ENCODE data around the gene SNX15.
A peak's percentile ranks its signal among the peaks of the same experiment; 100 is the strongest.

SNX15 gene

GRCh38 chr11:65056999-65057398 lies 29.8 kb downstream of the SNX15 start:
- no peak for DNase-seq (ENCODE audit: low read depth)

GRCh38 chr11:65057526-65057925 lies 30.3 kb downstream of the SNX15 start:
- DNase-seq (ENCODE audit: low read depth), result no peak

GRCh38 chr11:65058012-65058411 lies 30.8 kb downstream of the SNX15 start:
- DNase-seq (ENCODE audit: low read depth), result no peak

GRCh38 chr11:65058419-65059054 lies 31.3 kb downstream of the SNX15 start, which contains the start of gene NAALADL1:
Gene NAALADL1 (minus strand): TSS chr11:65058553. CDS start chr11:65058521, 32 bp downstream.
- no peak for DNase-seq (ENCODE audit: low read depth)

GRCh38 chr11:65059523-65059922 lies 32.3 kb downstream of the SNX15 start:
- DNase-seq (ENCODE audit: low read depth), result no peak

GRCh38 chr11:65059959-65060824 lies 33.0 kb downstream of the SNX15 start:
- no peak for DNase-seq (ENCODE audit: low read depth)

GRCh38 chr11:65060913-65061408 lies 33.7 kb downstream of the SNX15 start:
- DNase-seq (ENCODE audit: low read depth), result peak; percentile 43

- no peak for DNase-seq (ENCODE audit: low read depth)
These were observed 36.3 kb downstream of the SNX15 start for GRCh38 chr11:65063532-65063931.

- DNase-seq (ENCODE audit: low read depth), result no peak
These were observed 37.6 kb downstream of the SNX15 start for GRCh38 chr11:65064847-65065240.

GRCh38 chr11:65065851-65066250 lies 38.6 kb downstream of the SNX15 start:
- DNase-seq (ENCODE audit: low read depth), result no peak

GRCh38 chr11:65066315-65066714 lies 39.1 kb downstream of the SNX15 start:
- DNase-seq (ENCODE audit: low read depth), result no peak

GRCh38 chr11:65066805-65067291 lies 39.6 kb downstream of the SNX15 start:
- DNase-seq (ENCODE audit: low read depth), result no peak

- no peak for DNase-seq (ENCODE audit: low read depth)
These were observed 40.2 kb downstream of the SNX15 start for GRCh38 chr11:65067446-65067845.

GRCh38 chr11:65069217-65069616 lies 42.0 kb downstream of the SNX15 start:
- DNase-seq (ENCODE audit: low read depth), result no peak

- no peak for DNase-seq (ENCODE audit: low read depth)
These were observed 44.8 kb downstream of the SNX15 start for GRCh38 chr11:65071907-65072630.

GRCh38 chr11:65072631-65072966 lies 45.4 kb downstream of the SNX15 start:
- DNase-seq (ENCODE audit: low read depth), result no peak

GRCh38 chr11:65077451-65077850 lies 50.2 kb downstream of the SNX15 start:
- no peak for DNase-seq (ENCODE audit: low read depth)

GRCh38 chr11:65078151-65078550 lies 50.9 kb downstream of the SNX15 start:
- DNase-seq (ENCODE audit: low read depth), result peak; percentile 41

- no peak for DNase-seq (ENCODE audit: low read depth)
These were observed 51.6 kb downstream of the SNX15 start for GRCh38 chr11:65078786-65079342.

- no peak for DNase-seq (ENCODE audit: low read depth)
These were observed 56.0 kb downstream of the SNX15 start for GRCh38 chr11:65083134-65083833.

- DNase-seq (ENCODE audit: low read depth), result peak; percentile 96
These were observed 56.8 kb downstream of the SNX15 start, which contains the start of the genes CDCA5 and ZFPL1 for GRCh38 chr11:65083834-65084597. Gene CDCA5 (minus strand): TSS chr11:65084040. CDS start chr11:65083978, 62 bp downstream. Gene ZFPL1 (plus strand): TSS chr11:65084222. CDS start chr11:65084699, 477 bp downstream.

All from EH (cell line).